Measurements from ENCODE around the gene CCDC40.

CCDC40 gene

GRCh38 chr17:80080081-80080480, 43.6 kb downstream of the CCDC40 start:
- Histone ChIP-seq H3K9ac (no peak overlapping the region), H3K4me1 (ENCODE audit: low read depth, poor library complexity, severe bottlenecking) (no peaks in the 10 kb centered on the region), H3K4me2 (no peak overlapping the region), H3K36me3 (ENCODE audit: insufficient read depth) (no peaks in the 10 kb centered on the region), H3K79me2 (ENCODE audit: insufficient read depth, low read depth) (no peaks in the 10 kb centered on the region), H3K4me3 (IDR thresholded peaks at IDR 0.05; ENCODE audit: insufficient read depth, low read depth, low read length) (no peak overlapping the region), H2AFZ (ENCODE audit: low read depth) (no peak overlapping the region), H3K27me3 (ENCODE audit: insufficient read depth, low read depth) (peaks cover 17% of the 10 kb centered on the region), H3K27ac (no peak overlapping the region), H4K20me1 (ENCODE audit: insufficient read depth) (no peaks in the 10 kb centered on the region)
- no peak for TF ChIP-seq CTCF (conservative IDR thresholded peaks at IDR 0.05; ENCODE audit: low read depth, low read length)

- no peaks in the 10 kb centered on the region for H3K36me3 ChIP-seq (ENCODE audit: insufficient read depth)
- H3K4me1 ChIP-seq (ENCODE audit: low read depth, poor library complexity, severe bottlenecking): no peaks in the 10 kb centered on the region
- H4K20me1 ChIP-seq (ENCODE audit: insufficient read depth): no peaks in the 10 kb centered on the region
- H3K4me2 ChIP-seq: no peak overlapping the region
- H3K4me3 ChIP-seq (IDR thresholded peaks at IDR 0.05; ENCODE audit: insufficient read depth, low read depth, low read length): no peak overlapping the region
- no peak overlapping the region for H3K27ac ChIP-seq
- no peak for TF ChIP-seq CTCF (conservative IDR thresholded peaks at IDR 0.05; ENCODE audit: low read depth, low read length)
- no peak overlapping the region for H2AFZ ChIP-seq (ENCODE audit: low read depth)
- H3K9ac ChIP-seq: no peak overlapping the region
- H3K79me2 ChIP-seq (ENCODE audit: insufficient read depth, low read depth): no peaks in the 10 kb centered on the region
- H3K27me3 ChIP-seq (ENCODE audit: insufficient read depth, low read depth): peaks cover 27% of the 10 kb centered on the region
Observed at GRCh38 chr17:80081596-80081995, 45.2 kb downstream of the CCDC40 start.

- no peak overlapping the region for H3K27ac ChIP-seq
- peak overlapping the region; percentile 66 for H2AFZ ChIP-seq (ENCODE audit: low read depth)
Observed at GRCh38 chr17:80082403-80083135, 46.1 kb downstream of the CCDC40 start.

GRCh38 chr17:80083136-80083661, 46.8 kb downstream of the CCDC40 start:
- no peaks in the 10 kb centered on the region for H4K20me1 ChIP-seq (ENCODE audit: insufficient read depth)
- H3K27ac ChIP-seq: no peak overlapping the region
- no peaks in the 10 kb centered on the region for H3K4me1 ChIP-seq (ENCODE audit: low read depth, poor library complexity, severe bottlenecking)
- H2AFZ ChIP-seq (ENCODE audit: low read depth): peak overlapping the region; percentile 66; the same call in 1 of the 2 replicates
- no peak overlapping the region for H3K9ac ChIP-seq
- no peak for TF ChIP-seq CTCF (conservative IDR thresholded peaks at IDR 0.05; ENCODE audit: low read depth, low read length)
- no peaks in the 10 kb centered on the region for H3K36me3 ChIP-seq (ENCODE audit: insufficient read depth)
- H3K79me2 ChIP-seq (ENCODE audit: insufficient read depth, low read depth): no peaks in the 10 kb centered on the region
- peaks cover 43% of the 10 kb centered on the region for H3K27me3 ChIP-seq (ENCODE audit: insufficient read depth, low read depth)
- peak overlapping the region; percentile 47 for H3K4me2 ChIP-seq
- no peak overlapping the region for H3K4me3 ChIP-seq (IDR thresholded peaks at IDR 0.05; ENCODE audit: insufficient read depth, low read depth, low read length)

More at GRCh38 chr17:80082403-80083135, 46.1 kb downstream of the CCDC40 start:
- peak; percentile 91 for TF ChIP-seq CTCF (conservative IDR thresholded peaks at IDR 0.05; ENCODE audit: low read depth, low read length)
- H3K4me1 ChIP-seq (ENCODE audit: low read depth, poor library complexity, severe bottlenecking): no peaks in the 10 kb centered on the region
- no peaks in the 10 kb centered on the region for H3K79me2 ChIP-seq (ENCODE audit: insufficient read depth, low read depth)
- H3K36me3 ChIP-seq (ENCODE audit: insufficient read depth): no peaks in the 10 kb centered on the region
- H3K27me3 ChIP-seq (ENCODE audit: insufficient read depth, low read depth): peaks cover 36% of the 10 kb centered on the region
- H3K9ac ChIP-seq: no peak overlapping the region
- H3K4me2 ChIP-seq: peak overlapping the region; percentile 47
- no peaks in the 10 kb centered on the region for H4K20me1 ChIP-seq (ENCODE audit: insufficient read depth)
- no peak overlapping the region for H3K4me3 ChIP-seq (IDR thresholded peaks at IDR 0.05; ENCODE audit: insufficient read depth, low read depth, low read length)
